ENCODE measurements around the gene SH3GL3. TPM values are rescaled to one million over a fixed set of nuclear protein-coding genes. Genes with fewer than 3 reads are reported as not detected.
A peak's percentile ranks its signal among the peaks of the same experiment; 100 is the strongest.

The SH3GL3 gene
- total and polyA plus RNA-seq, 2 of the 8 experiments (the other 6 are each of a cell fraction or from before 2014, with no cell fraction given), result 14.1 to 19.1 TPM

DNA sequence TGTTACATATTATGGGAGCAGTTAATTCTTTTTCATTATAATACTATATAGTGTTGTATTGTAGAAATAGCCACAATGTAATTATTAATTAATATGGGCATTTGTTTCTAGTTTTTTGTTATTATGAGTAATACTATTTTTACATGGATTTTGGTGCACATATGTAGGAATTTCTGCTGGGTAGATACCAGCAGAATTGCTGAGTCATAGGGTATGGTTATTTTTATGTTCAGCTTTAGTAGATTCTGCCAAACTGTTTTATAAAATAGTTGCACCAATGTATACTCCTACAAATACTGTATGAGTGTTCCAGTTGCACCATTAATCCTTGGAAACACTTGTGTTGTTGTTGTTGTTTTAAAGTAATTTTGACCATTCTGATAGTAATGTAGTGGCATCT is 91.5 kb downstream of the SH3GL3 start:
- no peak for FAIRE-seq
- Histone ChIP-seq H3K4me1 (replicated peaks in 1 of 4; ENCODE audit: control insufficient read depth in 3 of 4, insufficient read depth in 4 of 4, low read length in 3 of 4) (peaks cover under 1 to 6% (median 3%) of the 10 kb centered on the region in 4 experiments; a peak in 4 of 7 replicates), H3K27ac (ENCODE audit: low read depth, low read length) (no peak overlapping the region), H3K9ac (replicated peaks in 1 of 4; ENCODE audit: extremely low read depth in 1 of 4, low read depth in 3 of 4, low read length in 3 of 4) (no peak overlapping the region), H3K36me3 (ENCODE audit: control insufficient read depth in 2 of 4, insufficient read depth in 4 of 4, low read length in 3 of 4) (no peaks in the 10 kb centered on the region), H3K14ac (ENCODE audit: insufficient read length) (no peak overlapping the region), H4K8ac (ENCODE audit: extremely low read depth, insufficient read depth, low read length) (no peak overlapping the region), H3K23ac (ENCODE audit: insufficient read length) (no peak overlapping the region), H3K56ac (replicated peaks; ENCODE audit: insufficient read length, low read depth, low read length) (no peak overlapping the region), H4K20me1 (replicated peaks in 1 of 2; ENCODE audit: control insufficient read depth in 1 of 2, insufficient read depth in 2 of 2, low read length in 2 of 2) (no peaks in the 10 kb centered on the region), H3K4ac (replicated peaks; ENCODE audit: insufficient read length, low read depth, low read length) (no peak overlapping the region), H2BK20ac (ENCODE audit: low read length) (no peak overlapping the region), H3K4me2 (ENCODE audit: insufficient read depth in 1 of 2, low read depth in 2 of 2, low read length in 2 of 2) (no peak overlapping the region), H3K4me3 (ENCODE audit: extremely low read depth in 1 of 4, insufficient read depth in 2 of 4, low read depth in 3 of 4, low read length in 4 of 4) (no peak overlapping the region), H2BK12ac (ENCODE audit: low read depth, low read length) (no peak overlapping the region), H3K79me2 (ENCODE audit: control insufficient read depth in 1 of 2, insufficient read depth in 2 of 2, low read length in 2 of 2) (peaks cover 0 to 4% of the 10 kb centered on the region in 2 experiments; a peak in 1 of 4 replicates), H3K23me2 (ENCODE audit: low read depth, low read length) (no peaks in the 10 kb centered on the region), H2BK15ac (ENCODE audit: low read length) (no peak overlapping the region), H2AFZ (ENCODE audit: low read length) (no peak overlapping the region), H2BK120ac (replicated peaks; ENCODE audit: low read depth, low read length) (no peak overlapping the region), H3K79me1 (ENCODE audit: low read depth, low read length) (no peaks in the 10 kb centered on the region), H4K91ac (replicated peaks; ENCODE audit: insufficient read length, low read length) (no peak overlapping the region), H3K18ac (ENCODE audit: extremely low read depth, low read length) (no peak overlapping the region), H3K27me3 (replicated peaks in 1 of 4; ENCODE audit: control insufficient read depth in 3 of 4, extremely low read depth in 1 of 4, insufficient read depth in 3 of 4, low read length in 3 of 4) (no peaks in the 10 kb centered on the region), H3K9me3 (ENCODE audit: insufficient read depth in 2 of 2, low read depth in 1 of 2, low read length in 1 of 2) (0 out of 4 replicates have a peak, but pooled peaks cover 0 to 6% of the 10 kb centered on the region in 2 experiments), H4K5ac (ENCODE audit: insufficient read length, low read depth, low read length) (no peak overlapping the region), H2BK5ac (ENCODE audit: low read depth, low read length) (no peak overlapping the region), H2AK5ac (ENCODE audit: low read depth, low read length) (no peak overlapping the region)
- no peak for DNase-seq (ENCODE audit: low read depth in 1 of 2, low spot score in 2 of 2)
- CTCF ChIA-PET (ENCODE audit: partially characterized antibody), result no interaction called here
- POLR2A ChIA-PET (ENCODE audit: partially characterized antibody), result no interaction called here
- TF ChIP-seq MAFK (IDR thresholded peaks at IDR 0.05; ENCODE audit: low read depth, low read length), result peak; percentile 23; the same call in 1 of the 2 replicates

All from H1 (cell line).